HG03175 (cell line): ENCODE measurements around the gene EFNA5.
"Not testable (repeated sequence)": the region's sequence is repeated elsewhere in the genome, so short reads cannot be mapped to it uniquely, and the experiment has no call there.

Experiments used
- ATAC-seq: cut with Tn5 transposase; IDR thresholded peaks from one replicate; pipeline ENCODE4 v1.9.1; 2021; ENCODE audit warnings: mild to moderate bottlenecking, moderate library complexity; ENCODE audit not compliant: unreplicated experiment

Gene EFNA5

GRCh38 chr5:107468276-107468675 lies 202.5 kb downstream of the EFNA5 start:
- no peak for ATAC-seq

GRCh38 chr5:107467137-107467932 lies 203.4 kb downstream of the EFNA5 start:
- ATAC-seq: no peak

- ATAC-seq: no peak
Observed at GRCh38 chr5:107466233-107466769, 204.4 kb downstream of the EFNA5 start.

DNA sequence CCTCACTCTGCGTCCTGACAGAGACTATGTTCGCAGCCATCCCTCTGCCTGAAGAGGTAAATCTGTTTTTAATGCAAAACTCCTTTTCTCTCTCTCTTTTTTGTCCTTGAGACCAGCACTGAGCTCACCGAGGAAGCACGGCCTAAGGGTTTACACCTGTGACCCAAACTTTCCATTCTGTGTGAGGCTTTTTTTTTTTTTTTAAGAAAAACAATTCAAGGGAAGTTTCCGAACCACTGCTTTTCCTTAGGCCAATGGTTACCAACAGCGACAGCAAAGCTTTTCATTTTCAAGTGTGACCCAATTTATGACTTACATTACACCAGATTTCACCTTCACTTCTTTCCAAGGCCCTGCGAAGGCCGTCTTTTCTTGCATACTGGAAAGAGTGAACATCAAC lies 205.9 kb downstream of the EFNA5 start:
- peak; percentile 21 for ATAC-seq

DNA sequence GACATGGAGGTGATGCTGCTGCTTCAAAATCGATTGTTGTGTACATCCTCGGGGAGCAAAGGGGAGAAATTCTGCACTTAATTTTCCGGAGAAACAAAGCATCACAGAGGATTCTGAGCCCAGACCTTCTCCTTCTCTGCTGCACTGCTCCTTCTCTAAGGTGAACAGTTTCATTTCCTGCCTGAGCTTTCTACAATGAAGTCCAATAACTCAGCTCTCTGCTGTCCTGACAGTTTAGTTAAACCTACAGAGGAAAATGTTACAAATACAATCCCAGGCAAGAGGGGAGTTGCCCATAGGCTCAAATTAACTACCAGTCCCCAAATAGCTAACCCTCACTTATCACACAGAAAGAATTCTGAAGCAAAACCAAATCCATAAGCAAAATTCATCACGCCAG lies 206.3 kb downstream of the EFNA5 start:
- peak; percentile 55 for ATAC-seq

DNA sequence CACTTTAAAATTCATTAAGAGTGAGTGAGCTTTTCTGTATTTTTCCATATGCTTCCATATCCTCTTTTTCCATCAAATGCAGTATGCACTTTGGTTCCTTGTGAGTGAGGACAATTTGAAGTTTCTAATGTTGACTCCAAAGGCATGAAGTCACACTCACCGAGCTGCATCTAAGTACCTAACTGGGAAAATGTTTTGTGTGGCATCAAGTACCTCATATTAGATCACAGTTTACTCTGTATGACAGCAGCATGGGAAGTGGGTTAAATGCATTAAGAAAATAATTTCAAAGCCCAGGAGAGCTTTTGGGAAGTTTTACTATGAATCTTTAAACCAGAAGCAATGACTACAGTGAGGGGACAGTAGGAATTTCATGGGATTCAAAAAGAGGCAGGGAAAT lies 207.0 kb downstream of the EFNA5 start:
- ATAC-seq: no peak

DNA sequence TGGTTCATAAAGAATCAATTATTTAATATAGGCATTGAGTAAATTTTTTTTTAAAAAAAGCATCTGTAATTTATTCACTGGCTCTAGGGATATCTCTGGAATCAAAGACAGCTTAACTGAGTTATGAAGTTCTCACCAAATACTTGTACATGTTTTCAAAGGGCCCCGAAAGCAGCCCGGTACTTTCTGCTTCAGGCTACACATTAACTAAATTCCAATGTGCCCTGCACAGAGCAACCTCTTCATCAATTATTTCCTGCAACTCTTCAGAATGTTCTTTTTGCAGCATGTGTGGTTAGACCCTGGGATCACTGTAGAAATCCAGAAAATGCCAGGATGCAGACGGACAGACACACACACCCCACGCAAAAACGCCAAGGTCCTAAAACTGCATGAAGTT lies 209.0 kb downstream of the EFNA5 start:
- ATAC-seq: no peak

GRCh38 chr5:107460789-107461188 lies 209.9 kb downstream of the EFNA5 start:
- ATAC-seq: no peak

GRCh38 chr5:107459605-107460004 lies 211.1 kb downstream of the EFNA5 start:
- no peak for ATAC-seq

- ATAC-seq: no peak
Observed at GRCh38 chr5:107458322-107458721, 212.4 kb downstream of the EFNA5 start.

DNA sequence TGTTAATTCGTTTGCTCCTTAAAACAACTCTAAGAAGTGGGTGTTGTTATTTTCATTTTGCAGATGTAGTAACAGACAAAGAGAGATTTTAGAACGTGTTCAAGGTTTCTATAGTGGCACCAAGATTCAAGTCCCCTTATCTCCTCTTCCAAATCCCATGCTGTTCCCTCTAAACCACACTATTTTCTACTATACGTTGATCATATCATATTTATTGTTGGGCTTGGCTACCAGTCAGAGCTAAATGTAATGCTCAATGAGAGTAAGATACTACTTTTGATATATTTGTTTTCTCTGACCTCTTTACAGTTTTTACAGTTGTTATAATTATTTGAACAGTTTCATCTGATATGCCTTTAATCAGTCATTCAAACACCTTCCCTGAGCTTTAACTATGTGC lies 212.9 kb downstream of the EFNA5 start:
- no peak for ATAC-seq

DNA sequence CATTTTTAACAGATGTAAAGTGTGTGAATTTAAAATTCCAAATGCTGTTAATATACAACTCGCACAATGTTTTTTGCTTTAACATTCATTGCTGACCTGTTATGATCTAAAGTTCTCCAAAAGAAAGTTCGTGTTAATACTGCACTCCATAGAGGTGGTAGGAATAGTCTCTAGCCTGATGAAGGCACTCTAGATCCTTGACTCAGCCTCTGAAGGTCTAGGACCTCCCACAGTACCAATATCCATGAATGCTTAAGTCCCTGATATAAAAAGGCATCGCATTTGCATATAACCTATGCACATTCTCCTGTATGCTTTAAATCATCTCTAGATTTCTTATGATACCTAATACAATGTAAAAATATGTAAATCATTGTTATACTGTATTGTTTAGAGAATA lies 213.6 kb downstream of the EFNA5 start:
- ATAC-seq: no peak

DNA sequence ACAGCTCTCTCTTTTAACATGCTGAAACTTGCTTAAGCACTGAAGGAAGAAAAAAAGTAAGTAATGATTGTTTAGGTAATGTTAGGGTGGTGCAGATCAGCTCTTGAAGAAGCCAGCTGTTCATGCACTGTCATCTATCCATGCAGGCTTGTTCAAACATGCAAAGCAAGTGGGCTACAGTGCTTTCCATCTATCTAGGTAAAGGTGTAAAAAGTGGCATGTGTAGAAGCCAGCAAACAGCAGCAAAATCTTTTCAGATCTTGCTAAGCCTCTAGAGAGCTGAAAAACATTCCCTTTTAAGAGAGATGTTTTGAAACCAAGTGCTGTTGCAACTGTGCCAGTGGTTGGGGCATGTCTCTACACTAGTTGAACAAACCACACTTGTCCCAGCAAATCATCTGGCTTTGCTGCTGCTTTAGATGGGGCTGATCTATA lies 214.4 kb downstream of the EFNA5 start:
- ATAC-seq: peak; percentile 90

DNA sequence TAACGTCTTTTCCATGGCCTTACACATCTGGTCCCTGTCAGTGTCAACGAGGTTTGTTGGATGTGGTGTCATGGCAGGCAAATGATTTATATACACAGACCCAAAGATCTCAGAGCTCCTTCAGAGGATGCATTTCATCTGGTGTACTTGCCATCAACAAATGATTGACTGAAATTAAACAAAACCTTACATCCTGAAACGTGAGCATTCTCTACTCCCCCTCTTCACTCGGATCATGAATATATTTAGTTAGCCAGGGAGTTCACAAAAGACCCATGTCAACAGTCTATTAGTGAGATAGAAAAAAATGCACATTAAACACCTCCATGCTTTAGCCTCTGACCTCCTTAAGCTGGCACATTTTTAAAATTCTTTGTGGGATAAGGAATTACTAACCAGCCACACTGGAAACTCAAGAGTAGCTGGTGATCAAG lies 215.6 kb downstream of the EFNA5 start:
- no peak for ATAC-seq

DNA sequence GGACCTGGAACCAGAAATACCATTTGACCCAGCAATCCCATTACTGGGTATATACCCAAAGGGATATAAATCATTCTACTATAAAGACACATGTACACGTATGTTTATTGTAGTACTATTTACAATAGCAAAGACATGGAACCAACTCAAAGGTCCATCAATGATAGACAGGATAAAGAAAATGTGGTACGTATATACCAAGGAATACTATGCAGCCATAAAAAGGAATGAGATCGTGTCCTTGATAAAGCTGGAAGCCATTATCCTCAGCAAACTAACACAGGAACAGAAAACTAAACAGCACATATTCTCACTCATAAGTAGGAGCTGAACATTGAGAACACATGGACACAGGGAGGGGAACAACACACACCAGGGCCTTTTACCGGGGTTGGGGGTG lies 218.9 kb downstream of the EFNA5 start:
- ATAC-seq: not testable (repeated sequence)

DNA sequence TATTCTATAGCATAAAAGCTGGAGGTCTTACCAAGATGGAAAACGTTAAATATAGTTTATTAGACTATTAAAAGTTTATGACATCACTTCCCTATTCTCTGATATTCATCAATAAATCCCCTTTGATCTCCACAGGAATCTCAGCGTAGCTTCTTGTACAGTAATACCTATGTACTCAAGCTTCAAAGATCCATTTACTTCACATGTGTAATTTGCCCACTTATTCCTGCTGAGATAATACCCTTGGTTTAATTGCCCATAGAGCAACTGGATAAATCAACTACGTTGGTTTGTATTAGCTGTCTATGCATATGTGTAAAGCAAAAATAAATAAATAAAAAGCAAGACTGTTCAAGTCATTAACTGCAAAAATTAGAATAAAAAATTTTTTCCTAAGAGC lies 219.7 kb downstream of the EFNA5 start:
- no peak for ATAC-seq

- ATAC-seq: no peak
Observed at GRCh38 chr5:107450531-107450930, 220.2 kb downstream of the EFNA5 start.

- ATAC-seq: no peak
Observed at GRCh38 chr5:107449369-107449768, 221.4 kb downstream of the EFNA5 start.

DNA sequence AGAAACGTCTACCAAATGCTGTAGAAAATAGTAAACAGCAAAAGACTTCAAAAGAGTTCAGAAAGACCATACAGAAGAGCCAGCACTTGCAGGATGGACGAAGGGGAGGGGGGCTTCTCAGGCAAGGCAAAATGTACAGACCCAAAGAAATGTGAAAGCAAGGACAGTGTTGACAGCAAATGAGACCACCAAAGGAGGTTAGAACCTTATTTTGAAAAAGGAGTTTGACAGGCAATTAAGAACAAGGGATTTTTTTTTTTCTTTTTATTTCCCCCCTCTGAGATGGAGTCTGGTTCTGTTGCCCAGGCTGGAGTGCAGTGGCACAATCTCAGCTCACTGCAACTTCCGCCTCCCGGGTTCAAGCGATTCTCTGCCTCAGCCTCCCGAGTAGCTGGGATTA lies 223.2 kb downstream of the EFNA5 start:
- ATAC-seq: no peak

DNA sequence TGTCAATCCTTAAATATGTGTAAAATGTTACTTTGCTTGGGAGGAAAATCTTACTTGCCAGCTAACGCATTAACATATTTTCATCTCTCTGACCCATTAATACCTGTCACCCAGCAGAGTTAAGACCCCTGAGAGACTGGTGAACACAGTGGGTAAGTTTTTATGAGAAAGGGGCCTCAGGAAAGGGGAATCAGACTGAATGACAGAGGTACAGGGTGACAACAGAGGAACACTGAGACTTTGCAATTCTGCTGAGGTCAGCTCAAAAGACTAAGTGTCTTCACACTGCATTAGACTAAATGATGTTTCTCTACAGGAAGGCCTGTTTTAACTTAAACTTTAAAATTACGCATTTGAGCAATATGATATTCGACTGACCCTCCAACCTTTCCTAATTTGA lies 223.8 kb downstream of the EFNA5 start:
- no peak for ATAC-seq

GRCh38 chr5:107444300-107444699 lies 226.4 kb downstream of the EFNA5 start:
- ATAC-seq: no peak

DNA sequence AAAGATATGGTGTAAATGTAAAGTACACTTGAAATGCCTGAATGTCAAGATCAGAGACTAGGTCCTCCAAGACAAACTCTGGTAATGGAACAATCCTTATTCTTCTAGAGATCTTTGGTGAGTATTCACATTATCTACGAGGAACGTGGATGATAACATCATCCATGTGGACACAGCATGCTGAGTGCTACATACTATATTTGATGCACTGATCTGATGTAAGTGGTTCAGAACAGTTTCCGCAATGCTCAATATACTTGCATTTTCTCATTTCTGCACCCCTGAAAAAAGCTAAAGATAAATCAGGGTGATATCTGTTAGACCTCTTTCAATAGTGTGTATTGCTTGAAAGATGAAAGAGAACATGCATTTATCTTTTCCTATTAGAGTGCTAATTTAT lies 226.8 kb downstream of the EFNA5 start:
- ATAC-seq: no peak

DNA sequence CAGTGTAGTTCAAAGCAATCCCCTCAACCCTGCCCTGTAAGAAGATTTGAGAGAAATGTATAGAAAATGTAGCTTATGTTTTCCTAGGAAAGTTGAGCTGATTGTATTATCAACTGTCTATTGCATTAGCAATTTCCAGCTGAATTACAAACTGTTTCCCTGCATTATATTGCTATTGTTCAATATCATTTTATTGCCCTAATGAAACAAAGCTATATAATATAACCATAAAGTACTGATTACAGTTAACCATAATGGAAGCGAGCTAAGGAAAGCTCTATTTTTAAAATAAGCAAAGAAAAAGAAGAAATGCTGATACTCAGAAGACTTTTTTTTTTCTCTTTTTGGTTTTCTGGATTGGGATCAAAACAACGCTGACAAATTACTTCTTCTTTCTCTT lies 228.3 kb downstream of the EFNA5 start:
- no peak for ATAC-seq
